K562 (cell line): ENCODE results near the gene AMZ1. TPM values are rescaled to one million over a fixed set of nuclear protein-coding genes. Genes with fewer than 3 reads are reported as not detected.

Source experiments
- FOXJ2 ChIP-seq: fragments of 200-800 bp; sonication (Bioruptor generic); IDR thresholded peaks from 2 replicates; pipeline ENCODE4 v1.6.1; 2016; ENCODE audit warnings: missing genetic modification characterization, missing compliant biosample characterization
- FUS ChIP-seq: fragments of 200-400 bp; formaldehyde crosslinking; optimal IDR thresholded peaks from 2 replicates; pipeline ENCODE3; 2017; ENCODE audit warnings: low read depth, low read length
- GATAD2A ChIP-seq: fragments of 450-650 bp; IDR thresholded peaks from 2 replicates; pipeline ENCODE4 v1.6.1; 2017
- GATAD2B ChIP-seq: fragments of 450-650 bp; IDR thresholded peaks from 2 replicates; pipeline ENCODE4 v1.6.1; 2017; ENCODE audit warnings: mild to moderate bottlenecking, borderline replicate concordance
- MIER1 ChIP-seq: fragments of 450-650 bp; IDR thresholded peaks from 2 replicates; pipeline ENCODE4 v1.6.1; 2016; ENCODE audit warnings: antibody characterized with exemption, mild to moderate bottlenecking, low read depth
- NFRKB ChIP-seq: fragments of 450-650 bp; IDR thresholded peaks from 2 replicates; pipeline ENCODE4 v1.6.1; 2016; ENCODE audit warnings: low read depth
- XRCC4 ChIP-seq: IDR thresholded peaks from one replicate; pipeline ENCODE4 v1.6.1; 2011; ENCODE audit not compliant: insufficient read depth, insufficient read length; ENCODE audit errors: extremely low read depth
- ZFP36 ChIP-seq: fragments of 150-350 bp; IDR thresholded peaks from 2 replicates; pipeline ENCODE4 v1.6.1; 2018; ENCODE audit warnings: low read length, low read depth; ENCODE audit not compliant: partially characterized antibody
- ZNF184 ChIP-seq: sonication (generic); formaldehyde crosslinking; IDR thresholded peaks from 2 replicates; pipeline ENCODE4 v1.5.0; 2020; ENCODE audit warnings: missing genetic modification reagents
- ZNF586 ChIP-seq: fragments of 450-650 bp; formaldehyde crosslinking; conservative IDR thresholded peaks from 2 replicates; pipeline ENCODE4 v1.4.0; 2020; ENCODE audit warnings: mild to moderate bottlenecking, moderate library complexity
- ZNF699 ChIP-seq: fragments of 250-450 bp; sonication (Bioruptor Pico); IDR thresholded peaks from 2 replicates; pipeline ENCODE4 v1.8.0; 2021; ENCODE audit warnings: mild to moderate bottlenecking, moderate library complexity; ENCODE audit not compliant: insufficient replicate concordance
- polyA plus RNA-seq, 8 experiments: library from polyadenylated mRNA; depleted of rRNA in 4 of 8; stranded (reverse) in 5 of 8; unstranded in 3 of 8; fragments of >200 nt; fragmentation: Nextera tagmentation in 2 of 8; fragmentation: Illumina TruSeq in 1 of 8; extraction: Ambion mirVana in 2 of 8; extraction: Trizol in 1 of 8; gene quantifications; 2 replicates each; pipeline versions ENCODE4 v1.2.1 to v1.2.3, GENCODE V29; 2011 to 2014; ENCODE audit warnings: inconsistent platforms in 1 of 8, missing spikeins in 1 of 8
- total RNA-seq, 7 experiments: library from RNA; depleted of rRNA in 6 of 7; stranded (reverse); fragments of >200 nt in 6 of 7; fragmentation: Illumina TruSeq in 2 of 7; extraction: Trizol in 2 of 7; gene quantifications; 2 replicates each; pipeline versions ENCODE4 v1.2.1 to v1.2.3, GENCODE V29; 2011 to 2021; ENCODE audit warnings: low replicate concordance in 1 of 7
- TF ChIP-seq, protein P1 (sequence below): fragments of 200-600 bp; sonication (generic); IDR thresholded peaks from one replicate; pipeline ENCODE4 v1.6.1; 2012; ENCODE audit warnings: mild to moderate bottlenecking, low read depth, low read length, inconsistent platforms
- TF ChIP-seq, protein P2 (sequence below): sonication (generic); formaldehyde crosslinking; IDR thresholded peaks from 2 replicates; pipeline ENCODE4 v1.8.0; 2023; ENCODE audit warnings: mild to moderate bottlenecking, missing genetic modification reagents
- TF ChIP-seq, protein P3 (sequence below): fragments of 450-650 bp; formaldehyde crosslinking; IDR thresholded peaks from 2 replicates; pipeline ENCODE4 v1.4.0; 2022; ENCODE audit warnings: missing genetic modification characterization

The AMZ1 gene
- total and polyA plus RNA-seq, 9 of the 15 experiments (the other 6 are each of a cell fraction or from before 2014, with no cell fraction given), result not detected

DNA sequence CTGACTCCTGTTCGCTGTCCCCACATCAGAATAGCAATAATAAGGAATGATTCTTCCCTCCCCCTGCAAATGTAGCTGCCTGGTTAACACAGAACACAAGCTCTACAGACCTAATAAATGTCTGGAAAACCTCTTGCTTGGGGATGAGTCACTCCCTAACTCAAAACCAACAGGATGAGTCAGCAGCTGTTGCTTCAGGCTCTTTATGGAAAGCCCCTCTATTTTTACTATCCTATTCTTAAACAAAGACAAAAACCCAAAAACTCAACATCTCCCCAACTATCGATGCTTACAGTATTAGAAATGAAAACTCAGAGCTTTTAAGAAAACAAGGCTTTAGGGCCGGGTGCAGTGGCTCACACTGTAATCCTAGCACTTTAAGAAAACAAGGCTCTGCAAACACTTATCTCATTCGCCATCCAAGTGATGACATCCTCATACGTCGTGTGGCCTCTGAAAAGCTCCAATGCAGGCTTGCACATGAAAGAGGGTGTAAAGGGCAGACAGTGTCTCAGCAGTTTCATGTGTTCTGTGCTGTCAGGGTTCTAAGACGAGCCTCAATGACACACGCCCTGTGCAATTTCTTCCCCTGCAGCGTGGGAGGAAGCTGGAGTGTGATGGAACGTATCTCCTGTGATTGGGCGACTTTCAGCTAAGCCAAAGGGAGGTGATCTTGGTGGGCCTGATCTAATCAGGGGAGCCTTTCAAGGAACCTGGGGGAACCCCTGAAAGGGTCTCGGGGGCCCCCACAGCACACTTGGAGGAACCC, 70.1 kb downstream of the AMZ1 start (continued):
- TF ChIP-seq, protein P1, sequence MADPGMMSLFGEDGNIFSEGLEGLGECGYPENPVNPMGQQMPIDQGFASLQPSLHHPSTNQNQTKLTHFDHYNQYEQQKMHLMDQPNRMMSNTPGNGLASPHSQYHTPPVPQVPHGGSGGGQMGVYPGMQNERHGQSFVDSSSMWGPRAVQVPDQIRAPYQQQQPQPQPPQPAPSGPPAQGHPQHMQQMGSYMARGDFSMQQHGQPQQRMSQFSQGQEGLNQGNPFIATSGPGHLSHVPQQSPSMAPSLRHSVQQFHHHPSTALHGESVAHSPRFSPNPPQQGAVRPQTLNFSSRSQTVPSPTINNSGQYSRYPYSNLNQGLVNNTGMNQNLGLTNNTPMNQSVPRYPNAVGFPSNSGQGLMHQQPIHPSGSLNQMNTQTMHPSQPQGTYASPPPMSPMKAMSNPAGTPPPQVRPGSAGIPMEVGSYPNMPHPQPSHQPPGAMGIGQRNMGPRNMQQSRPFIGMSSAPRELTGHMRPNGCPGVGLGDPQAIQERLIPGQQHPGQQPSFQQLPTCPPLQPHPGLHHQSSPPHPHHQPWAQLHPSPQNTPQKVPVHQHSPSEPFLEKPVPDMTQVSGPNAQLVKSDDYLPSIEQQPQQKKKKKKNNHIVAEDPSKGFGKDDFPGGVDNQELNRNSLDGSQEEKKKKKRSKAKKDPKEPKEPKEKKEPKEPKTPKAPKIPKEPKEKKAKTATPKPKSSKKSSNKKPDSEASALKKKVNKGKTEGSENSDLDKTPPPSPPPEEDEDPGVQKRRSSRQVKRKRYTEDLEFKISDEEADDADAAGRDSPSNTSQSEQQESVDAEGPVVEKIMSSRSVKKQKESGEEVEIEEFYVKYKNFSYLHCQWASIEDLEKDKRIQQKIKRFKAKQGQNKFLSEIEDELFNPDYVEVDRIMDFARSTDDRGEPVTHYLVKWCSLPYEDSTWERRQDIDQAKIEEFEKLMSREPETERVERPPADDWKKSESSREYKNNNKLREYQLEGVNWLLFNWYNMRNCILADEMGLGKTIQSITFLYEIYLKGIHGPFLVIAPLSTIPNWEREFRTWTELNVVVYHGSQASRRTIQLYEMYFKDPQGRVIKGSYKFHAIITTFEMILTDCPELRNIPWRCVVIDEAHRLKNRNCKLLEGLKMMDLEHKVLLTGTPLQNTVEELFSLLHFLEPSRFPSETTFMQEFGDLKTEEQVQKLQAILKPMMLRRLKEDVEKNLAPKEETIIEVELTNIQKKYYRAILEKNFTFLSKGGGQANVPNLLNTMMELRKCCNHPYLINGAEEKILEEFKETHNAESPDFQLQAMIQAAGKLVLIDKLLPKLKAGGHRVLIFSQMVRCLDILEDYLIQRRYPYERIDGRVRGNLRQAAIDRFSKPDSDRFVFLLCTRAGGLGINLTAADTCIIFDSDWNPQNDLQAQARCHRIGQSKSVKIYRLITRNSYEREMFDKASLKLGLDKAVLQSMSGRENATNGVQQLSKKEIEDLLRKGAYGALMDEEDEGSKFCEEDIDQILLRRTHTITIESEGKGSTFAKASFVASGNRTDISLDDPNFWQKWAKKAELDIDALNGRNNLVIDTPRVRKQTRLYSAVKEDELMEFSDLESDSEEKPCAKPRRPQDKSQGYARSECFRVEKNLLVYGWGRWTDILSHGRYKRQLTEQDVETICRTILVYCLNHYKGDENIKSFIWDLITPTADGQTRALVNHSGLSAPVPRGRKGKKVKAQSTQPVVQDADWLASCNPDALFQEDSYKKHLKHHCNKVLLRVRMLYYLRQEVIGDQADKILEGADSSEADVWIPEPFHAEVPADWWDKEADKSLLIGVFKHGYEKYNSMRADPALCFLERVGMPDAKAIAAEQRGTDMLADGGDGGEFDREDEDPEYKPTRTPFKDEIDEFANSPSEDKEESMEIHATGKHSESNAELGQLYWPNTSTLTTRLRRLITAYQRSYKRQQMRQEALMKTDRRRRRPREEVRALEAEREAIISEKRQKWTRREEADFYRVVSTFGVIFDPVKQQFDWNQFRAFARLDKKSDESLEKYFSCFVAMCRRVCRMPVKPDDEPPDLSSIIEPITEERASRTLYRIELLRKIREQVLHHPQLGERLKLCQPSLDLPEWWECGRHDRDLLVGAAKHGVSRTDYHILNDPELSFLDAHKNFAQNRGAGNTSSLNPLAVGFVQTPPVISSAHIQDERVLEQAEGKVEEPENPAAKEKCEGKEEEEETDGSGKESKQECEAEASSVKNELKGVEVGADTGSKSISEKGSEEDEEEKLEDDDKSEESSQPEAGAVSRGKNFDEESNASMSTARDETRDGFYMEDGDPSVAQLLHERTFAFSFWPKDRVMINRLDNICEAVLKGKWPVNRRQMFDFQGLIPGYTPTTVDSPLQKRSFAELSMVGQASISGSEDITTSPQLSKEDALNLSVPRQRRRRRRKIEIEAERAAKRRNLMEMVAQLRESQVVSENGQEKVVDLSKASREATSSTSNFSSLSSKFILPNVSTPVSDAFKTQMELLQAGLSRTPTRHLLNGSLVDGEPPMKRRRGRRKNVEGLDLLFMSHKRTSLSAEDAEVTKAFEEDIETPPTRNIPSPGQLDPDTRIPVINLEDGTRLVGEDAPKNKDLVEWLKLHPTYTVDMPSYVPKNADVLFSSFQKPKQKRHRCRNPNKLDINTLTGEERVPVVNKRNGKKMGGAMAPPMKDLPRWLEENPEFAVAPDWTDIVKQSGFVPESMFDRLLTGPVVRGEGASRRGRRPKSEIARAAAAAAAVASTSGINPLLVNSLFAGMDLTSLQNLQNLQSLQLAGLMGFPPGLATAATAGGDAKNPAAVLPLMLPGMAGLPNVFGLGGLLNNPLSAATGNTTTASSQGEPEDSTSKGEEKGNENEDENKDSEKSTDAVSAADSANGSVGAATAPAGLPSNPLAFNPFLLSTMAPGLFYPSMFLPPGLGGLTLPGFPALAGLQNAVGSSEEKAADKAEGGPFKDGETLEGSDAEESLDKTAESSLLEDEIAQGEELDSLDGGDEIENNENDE, result no peak
- no peak; the same call in 1 of the 2 replicates for TF ChIP-seq NFRKB
- no peak for TF ChIP-seq MIER1
- TF ChIP-seq GATAD2A, result no peak; the same call in 1 of the 2 replicates
- no peak for TF ChIP-seq XRCC4
- peak; percentile 23 for TF ChIP-seq ZFP36
- no peak for TF ChIP-seq ZNF184
- 0 out of 2 replicates have a peak, but pooled peaks have one; percentile 16 for TF ChIP-seq GATAD2B
- peak; percentile 79 for TF ChIP-seq FOXJ2 (tag)
- TF ChIP-seq, protein P2, sequence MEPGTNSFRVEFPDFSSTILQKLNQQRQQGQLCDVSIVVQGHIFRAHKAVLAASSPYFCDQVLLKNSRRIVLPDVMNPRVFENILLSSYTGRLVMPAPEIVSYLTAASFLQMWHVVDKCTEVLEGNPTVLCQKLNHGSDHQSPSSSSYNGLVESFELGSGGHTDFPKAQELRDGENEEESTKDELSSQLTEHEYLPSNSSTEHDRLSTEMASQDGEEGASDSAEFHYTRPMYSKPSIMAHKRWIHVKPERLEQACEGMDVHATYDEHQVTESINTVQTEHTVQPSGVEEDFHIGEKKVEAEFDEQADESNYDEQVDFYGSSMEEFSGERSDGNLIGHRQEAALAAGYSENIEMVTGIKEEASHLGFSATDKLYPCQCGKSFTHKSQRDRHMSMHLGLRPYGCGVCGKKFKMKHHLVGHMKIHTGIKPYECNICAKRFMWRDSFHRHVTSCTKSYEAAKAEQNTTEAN, result no peak
- TF ChIP-seq ZNF699 (CRISPR knock-in tag), result no peak
- TF ChIP-seq FUS, result no peak
- TF ChIP-seq, protein P3, sequence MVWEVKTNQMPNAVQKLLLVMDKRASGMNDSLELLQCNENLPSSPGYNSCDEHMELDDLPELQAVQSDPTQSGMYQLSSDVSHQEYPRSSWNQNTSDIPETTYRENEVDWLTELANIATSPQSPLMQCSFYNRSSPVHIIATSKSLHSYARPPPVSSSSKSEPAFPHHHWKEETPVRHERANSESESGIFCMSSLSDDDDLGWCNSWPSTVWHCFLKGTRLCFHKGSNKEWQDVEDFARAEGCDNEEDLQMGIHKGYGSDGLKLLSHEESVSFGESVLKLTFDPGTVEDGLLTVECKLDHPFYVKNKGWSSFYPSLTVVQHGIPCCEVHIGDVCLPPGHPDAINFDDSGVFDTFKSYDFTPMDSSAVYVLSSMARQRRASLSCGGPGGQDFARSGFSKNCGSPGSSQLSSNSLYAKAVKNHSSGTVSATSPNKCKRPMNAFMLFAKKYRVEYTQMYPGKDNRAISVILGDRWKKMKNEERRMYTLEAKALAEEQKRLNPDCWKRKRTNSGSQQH (CRISPR knock-in tag), result peak; percentile 5; the same call in 1 of the 2 replicates
- TF ChIP-seq ZNF586, result no peak
